Middle frontal gyrus (tissue), 1 donor: ENCODE data around the gene ACAP2.
"Not testable (repeated sequence)": the region's sequence is repeated elsewhere in the genome, so short reads cannot be mapped to it uniquely, and the experiment has no call there.

Source experiments
- DNase-seq: peaks from one replicate; pipeline ENCODE4 v3.0.0-alpha.2; 2015; ENCODE audit warnings: low spot score; ENCODE audit errors: extremely low spot score

ACAP2 gene

DNA sequence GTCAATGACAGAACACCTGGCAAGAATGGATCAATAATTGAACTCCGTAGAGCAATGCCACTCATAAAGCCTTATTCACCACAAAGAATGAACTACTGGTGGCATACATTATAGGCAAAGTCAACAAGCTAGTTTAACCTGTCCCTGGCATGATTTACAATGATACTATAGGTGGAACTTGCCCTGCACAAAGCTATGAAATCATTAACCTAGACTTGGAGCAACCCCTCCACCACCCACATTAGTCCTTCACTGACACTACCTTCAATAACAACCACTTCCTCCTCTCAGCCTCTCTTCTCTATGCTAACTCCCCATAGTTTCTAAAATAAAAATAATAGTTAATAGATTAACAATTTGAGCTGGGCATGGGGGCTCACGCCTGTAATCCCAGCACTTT, 54.4 kb downstream of the ACAP2 start:
- DNase-seq = no peak

DNA sequence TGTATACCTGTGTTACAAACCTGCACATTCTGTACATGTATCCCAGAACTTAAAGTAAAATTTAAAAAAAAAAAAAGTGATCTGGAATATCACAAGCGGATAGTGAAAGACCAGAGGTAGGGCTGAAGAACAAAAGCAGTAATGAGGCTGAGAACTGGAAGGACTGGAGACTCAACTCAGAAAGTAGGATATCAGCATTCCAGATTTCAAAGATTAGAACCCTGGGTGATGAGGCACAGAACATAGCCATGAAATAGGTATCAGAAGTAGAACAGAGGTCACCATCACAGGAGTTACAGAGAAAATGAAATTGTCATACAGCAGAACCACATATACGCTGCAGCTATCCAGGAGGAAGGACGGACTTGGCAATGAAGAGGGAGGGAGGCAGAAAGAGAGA, 56.1 kb downstream of the ACAP2 start:
- no peak for DNase-seq

DNA sequence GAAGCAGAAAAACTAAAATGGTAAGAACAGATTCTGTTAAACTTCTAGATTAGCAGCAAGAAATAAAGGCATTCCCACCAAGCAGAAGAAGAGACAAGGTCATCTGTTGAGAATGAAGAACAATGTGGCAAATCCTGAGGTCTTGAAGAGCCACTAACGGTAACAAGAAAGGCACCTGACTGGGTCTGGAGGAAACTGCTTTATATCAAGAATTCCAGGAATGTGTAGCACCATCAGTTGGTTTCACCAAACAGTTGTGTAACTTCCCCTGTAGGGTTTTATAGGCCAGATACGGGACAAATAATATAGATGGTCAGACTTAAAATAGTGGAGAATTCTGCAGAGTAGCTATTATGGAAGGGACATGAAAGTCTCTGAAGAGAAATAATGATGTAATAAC, 57.3 kb downstream of the ACAP2 start:
- DNase-seq = no peak

DNA sequence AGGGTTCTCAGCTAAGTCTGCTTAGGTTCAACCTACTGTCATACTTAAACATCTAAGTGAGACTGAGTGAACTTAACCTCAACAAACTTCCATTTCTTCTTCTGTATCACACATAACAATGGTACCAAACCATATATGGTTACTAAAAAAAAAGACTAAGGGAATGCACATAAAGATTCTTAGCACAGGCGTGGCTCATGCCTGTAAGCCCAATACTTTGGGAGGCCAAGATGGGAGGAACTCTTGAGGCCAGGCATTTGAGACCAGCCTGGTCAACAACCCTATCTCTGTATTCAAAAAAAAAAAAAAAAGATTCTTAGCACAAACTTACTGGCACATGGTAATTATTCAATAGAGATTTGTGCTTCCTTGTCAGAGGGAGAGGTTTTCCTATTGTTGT, 57.9 kb downstream of the ACAP2 start:
- DNase-seq = no peak

DNA sequence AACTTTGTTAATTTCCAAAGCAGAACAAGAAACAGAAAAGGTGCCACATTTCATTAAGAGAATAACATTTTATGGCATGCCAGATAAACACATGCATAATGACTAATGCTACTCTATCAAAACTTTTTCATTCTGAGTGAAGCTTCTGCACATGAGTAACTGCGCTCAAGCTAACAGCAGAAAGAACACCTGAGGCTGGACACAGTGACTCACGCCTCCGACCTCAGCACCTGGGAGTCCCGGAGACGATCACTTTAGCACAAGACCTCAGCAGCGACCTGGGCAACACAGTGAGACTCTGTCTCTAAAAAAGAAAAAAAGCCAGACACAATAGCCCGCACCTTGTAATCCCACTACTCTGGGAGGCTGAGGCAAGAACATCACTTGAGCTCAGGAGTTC, 70.6 kb downstream of the ACAP2 start:
- DNase-seq = no peak

DNA sequence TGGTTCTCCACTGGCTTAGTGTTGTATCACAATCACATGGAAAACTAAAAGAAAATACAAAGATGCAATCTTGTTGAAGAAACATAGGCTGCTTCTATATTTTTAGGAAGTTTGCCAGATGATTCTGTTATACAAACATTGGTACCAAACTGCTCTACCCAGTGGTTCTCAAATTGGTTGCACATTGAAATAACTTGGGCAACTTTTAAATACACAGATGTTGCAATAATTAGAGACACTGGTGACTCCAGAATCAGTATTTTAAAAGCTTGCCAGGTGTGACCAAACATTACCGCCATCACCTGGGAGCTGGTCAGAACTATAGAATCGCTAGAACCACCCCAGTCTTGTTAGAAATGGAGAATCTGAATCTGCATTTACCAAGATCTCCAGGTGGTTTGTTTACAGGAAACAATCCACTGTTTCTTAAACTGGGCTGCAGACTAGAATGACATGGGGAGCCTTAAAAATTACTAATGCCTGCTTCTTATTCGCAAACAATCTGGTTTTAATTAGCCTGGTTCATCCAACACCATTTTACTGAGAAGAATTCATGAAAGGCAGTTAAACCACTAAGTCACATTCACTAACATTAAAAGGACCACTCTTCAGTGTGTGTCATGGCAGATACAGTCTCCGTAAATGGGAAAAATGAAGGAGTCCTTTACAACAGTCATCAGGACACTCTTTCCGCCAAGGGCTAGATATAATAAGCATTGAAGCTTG, 76.5 kb downstream of the ACAP2 start:
- DNase-seq = no peak

DNA sequence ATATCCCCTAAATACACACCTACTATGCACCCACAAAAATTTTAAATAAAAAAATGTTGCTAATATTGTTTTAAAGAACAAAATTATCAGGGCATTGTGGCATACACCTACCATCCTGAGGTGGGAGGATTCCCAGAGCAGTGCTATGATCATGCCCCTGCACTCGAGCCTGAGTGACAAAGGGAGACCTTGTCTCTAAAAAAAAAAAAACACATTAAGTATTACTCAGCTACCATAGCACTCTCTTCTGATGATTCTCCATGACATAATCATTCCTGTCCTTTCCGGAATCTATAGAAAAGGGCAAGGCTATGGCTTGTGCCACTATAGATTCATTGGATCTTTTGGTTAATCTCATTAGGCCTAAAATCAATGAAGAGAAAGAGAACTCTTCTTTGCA, 77.4 kb downstream of the ACAP2 start:
- DNase-seq = no peak

DNA sequence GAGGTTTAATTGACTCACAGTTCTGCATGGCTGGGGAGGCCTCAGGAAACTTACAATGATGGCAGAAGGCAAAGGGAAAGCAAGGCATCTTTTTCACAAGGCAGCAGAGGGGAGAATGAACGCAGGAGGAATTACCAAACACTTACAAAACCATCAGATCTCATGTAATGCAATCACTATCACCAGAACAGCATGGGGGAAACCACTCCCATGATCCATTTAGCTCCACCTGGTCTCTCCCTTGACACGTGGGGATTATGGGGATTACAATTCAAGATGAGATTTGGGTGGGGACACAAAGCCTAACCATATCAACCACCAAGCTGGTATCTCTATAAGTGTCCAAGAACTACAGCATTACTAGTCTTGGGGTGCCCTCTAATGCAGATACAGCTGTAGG, 85.0 kb downstream of the ACAP2 start:
- not testable (repeated sequence) for DNase-seq

DNA sequence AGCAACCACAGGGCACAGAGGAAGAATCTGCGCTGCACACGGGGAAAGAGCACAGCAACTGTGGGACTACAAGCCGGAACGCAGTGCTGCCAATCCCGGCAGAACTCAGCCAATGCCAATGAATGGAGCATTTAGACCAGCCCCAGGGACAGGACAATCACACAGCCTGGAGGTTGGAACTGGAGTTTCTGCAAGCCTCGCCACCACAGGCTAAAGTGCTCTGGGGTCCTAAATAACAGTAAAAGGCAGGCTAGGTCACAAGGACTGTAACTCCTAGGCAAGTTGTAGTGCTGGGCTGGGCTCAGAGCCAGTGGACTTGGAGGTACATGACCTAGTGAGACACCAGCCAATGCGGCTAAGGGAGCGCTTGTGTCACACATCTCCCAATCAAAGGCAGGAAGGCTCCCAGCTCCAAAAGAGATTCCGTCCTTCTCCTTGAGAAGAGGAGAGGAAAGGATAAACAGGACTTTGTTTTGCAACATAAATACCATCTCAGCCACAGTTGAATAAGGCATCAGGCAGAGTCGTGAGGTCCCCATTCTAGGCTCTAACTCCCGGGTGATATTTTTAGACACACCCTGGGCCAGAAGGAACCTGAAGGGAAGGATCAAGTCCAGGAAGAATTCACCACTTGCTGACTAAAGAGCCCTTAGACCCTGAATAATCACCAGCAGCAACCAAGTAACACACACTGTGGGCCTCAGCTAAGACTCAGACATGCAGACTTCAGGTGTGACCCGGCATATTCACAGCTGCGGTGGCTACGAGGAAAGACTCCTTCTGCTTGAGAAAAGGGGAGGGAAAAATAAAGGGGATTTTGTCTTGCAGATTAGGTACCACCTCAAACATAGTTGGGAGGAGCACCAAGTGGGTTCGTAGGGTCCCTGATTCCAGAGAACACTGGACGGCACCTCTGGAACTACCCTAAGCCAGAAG, 86.4 kb downstream of the ACAP2 start:
- DNase-seq = no peak

DNA sequence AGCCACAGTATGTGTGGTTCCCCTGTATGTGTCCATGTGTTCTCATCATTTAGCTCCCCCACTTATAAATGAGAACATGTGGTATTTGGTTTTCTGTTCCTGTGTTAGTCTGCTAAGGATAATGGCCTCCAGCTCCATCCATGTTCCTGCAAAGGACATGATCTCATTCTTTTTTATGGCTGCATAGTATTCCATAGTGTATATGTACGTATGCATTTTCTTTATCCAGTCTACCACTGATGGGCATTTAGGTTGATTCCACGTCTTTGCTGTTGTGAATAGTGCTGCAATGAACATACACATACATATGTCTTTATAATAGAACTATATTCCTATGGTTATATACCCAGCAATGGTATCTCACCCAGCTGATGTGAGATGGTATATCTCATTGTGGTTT, 88.8 kb downstream of the ACAP2 start:
- DNase-seq = not testable (repeated sequence)

DNA sequence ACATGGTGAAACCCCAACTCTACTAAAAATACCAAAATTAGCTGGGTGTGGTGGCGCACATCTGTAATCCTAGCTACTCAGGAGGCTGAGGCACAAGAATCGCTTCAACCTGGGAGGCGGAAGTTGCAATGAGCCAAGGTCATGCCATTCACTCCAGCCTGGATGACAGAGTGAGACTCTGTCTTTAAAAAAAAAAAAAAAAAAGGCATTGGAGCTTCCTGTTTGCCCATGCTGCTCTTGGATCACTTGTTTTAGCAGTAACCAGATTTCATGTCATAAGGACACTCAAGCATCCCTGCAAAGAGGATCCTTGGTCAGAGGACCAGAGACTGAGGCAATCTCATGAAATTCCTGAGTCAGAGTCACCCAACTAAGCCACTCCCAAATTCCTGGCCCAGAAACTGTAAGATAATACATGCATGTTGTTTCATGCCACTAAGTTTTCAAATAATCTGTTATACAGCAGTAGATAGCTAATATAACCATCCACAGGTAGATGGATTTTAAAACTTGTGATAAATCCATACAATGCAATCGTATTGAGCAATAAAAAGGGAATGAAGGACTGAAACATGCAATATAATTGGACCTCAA, 89.8 kb downstream of the ACAP2 start:
- DNase-seq = no peak

DNA sequence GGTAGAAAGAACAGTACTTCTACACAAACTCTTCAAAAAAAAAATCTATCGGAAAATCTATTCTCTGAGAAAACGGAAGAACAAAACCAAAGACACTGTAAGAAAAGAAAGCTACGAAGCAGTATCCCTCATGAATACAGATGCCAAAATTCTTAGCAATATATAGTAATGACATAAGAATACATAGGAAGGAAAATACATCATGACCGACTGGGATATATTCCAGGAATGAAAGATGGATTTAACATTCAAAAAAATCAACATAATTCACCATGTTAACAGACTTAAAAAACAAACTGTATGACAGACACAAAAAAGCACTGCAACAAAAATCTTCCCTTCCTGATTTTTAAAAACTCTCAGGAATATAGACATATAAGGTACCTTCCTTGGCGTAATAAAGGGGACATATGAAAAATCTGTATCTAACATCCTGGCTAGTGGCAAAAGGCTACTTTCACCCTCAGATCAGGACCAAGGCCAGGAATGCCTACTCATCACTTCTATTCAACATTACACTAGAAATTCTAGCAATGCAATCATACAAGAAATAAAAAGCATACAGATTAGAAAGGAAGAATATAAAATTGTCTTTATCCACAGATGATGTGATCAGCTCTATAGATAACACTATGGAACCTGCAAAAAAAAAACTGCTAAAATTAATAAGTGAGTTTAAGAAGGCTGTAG, 94.2 kb downstream of the ACAP2 start:
- no peak for DNase-seq

DNA sequence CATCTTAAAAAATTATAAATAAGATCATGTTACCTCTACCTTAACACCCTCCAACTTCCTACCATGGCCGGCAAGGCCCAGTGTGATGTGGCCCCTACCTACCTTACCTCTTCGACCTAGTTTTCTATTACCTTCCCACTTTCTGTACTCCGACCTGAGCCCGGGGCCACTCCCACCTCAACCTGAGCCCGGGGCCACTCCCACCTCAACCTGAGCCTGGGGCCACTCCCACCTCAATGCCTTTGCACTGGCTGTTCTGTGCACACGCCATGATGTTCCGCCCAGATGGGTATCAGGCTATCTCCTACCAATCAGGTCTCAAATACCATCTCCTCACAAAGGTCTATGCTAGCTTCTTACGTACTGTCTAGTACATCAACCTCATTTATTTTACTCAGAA, 105.1 kb downstream of the ACAP2 start:
- no peak for DNase-seq

DNA sequence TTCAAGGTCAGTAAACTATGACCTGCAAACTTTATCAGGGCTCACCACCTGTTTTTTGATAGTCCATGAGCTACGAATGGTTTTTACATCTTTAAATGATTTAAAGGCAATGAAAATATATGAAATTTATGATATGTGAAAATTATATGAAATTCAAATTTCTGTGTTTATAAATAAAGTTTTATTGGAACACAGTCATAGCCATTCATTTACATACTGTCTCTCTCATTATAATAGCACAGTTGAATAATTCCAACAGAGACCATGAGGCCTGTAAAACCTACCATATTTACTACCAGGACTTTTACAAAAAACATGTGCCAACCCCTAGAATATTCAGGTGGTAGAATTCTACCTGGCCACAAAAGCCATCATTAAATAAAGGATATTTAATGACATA, 107.9 kb downstream of the ACAP2 start:
- no peak for DNase-seq

DNA sequence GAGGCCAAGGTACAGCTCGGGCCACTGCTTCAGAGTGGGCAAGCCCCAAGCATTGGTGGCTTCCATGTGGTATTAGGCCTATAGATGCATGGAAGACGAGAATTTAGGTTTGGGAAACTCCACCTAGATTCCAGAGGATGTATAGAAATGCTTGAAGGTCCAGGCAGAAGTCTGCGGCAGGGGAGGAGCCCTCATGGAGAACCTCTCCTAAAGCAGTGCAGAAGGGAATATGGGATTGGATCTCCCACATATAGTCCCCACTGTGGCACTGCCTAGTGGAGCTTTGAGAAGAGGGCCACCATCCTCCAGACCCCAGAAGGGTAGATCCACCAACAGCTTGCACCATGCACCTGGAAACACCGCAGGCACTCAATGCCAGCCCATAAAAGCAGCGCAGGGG, 123.8 kb downstream of the ACAP2 start:
- no peak for DNase-seq

DNA sequence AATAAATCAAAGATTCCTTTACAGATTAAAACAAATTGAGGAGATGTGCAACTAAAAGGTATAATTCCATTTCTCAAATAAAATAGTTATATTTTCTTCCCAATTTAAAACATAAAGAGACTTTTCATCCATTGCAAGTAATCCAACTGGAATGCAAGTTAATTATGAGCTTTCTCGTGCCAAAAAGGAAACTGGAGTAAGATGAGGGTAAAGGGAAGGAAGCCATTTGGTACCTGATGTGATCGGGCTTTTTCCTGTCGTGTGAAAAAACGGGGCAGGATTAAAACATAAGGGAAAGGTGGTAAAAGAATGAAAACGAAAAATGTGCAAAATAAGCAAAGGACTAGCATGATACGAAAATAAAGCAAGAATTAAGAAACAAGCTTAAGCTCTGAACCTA, 130.1 kb downstream of the ACAP2 start:
- DNase-seq = no peak

DNA sequence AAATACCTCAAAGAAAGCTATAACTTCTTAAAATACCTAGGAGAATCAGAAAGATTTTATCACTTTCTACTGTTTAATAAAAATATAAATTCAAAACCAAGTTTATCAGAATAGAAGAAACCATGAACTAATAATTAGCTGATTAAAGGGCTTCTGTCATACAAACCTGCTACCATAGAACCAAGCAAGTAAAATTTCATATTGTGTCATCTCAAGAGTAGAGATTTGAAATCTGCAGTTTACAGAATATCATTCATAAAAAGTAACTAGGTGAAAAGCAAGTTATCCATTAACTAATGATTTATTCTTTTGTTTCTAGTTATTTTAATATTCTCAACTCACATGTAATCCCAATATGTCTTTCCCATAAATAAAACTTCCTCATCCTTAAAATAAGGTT, 135.1 kb downstream of the ACAP2 start:
- no peak for DNase-seq

DNA sequence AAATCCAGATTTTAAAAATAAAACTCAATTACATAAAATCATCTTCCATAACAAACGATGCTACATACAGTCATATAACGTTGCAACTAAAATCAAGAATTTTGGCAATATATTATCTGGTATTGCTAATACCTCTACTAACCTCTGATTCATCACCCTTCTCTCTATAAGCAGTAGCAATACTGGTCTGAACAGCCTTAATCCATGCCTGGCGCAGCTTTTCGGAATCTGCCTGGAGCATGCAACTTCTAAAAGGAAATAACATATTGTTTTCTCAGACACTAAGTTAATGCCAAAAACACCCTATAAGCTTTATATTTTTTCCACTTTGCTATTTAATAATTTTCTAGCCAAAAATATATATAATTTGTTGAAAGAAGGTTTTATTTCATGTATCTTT, 136.5 kb downstream of the ACAP2 start:
- no peak for DNase-seq

DNA sequence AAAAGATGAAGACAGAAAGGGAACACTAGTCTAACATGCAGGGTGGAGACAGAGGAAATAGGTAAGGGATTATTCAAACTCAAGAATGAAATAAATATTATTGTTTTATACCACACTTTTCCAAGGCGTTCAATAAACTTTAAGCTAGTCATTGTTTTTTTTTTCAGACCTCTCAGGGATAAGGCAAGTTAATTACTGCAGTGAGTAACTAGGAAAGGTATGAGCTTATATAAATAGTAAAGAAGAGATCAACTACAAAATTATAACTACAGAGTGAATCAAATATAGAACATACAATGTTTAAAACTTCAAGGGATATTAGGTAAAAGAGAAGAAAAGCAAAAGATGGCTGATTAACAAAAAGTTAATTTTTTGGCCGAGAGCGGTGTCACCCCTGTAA, 140.4 kb downstream of the ACAP2 start:
- DNase-seq = no peak

DNA sequence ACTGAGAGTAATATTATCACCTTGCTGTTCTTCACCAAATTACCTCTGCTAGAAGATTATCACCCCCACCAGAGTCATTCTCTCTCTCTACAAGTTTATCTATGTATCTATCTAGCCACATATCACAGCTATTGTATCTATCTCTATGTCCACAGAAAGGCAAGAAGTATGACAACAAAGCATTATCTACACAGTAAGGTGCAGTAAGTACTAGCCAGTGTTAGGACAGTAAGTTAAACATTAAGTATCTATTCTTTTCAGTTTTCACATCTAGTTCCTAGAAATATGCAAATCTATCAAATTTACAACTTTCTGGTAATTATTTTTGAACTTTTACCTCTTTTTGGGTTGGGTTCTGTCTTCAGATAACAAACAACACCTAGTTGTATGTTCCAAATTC, 145.4 kb downstream of the ACAP2 start:
- no peak for DNase-seq

DNA sequence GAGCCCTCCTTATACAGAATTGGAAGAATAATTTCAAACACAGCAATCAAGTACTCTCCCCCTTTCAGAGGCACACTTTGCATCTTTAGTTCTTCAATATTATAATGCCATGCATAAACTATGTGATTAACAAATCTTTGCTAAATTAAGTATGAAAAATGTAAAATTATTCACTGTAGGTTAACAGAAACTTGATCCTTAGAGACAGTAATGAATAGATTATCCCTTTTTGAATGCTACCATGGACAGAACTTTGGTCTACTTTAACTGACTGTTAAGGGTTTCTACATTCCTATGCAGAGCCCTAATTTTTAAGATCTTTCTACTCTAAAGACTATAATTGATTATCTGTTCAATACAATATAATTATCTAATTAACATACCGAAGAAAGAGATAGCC, 146.2 kb downstream of the ACAP2 start:
- DNase-seq = no peak

DNA sequence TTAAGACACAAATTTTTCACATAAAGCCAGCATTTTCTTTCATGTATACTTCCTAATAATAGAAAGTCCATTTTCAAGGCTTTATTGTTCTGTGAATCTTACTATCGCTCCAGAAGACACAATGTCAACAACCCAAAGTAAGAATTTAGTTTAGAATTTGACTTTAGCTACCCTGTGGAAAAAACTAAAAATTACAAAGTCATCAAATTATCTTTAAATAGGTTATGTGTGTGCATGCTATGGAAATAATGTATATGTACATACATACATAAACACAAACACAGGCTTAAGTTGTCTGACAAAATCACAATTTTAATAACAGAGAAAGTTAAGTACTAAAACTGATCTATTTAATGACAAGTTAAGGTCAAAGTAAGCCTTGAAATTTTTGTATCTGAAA, 151.7 kb downstream of the ACAP2 start:
- no peak for DNase-seq
